HEK293T (cell line): ENCODE measurements around the gene TMEM178B.

ENCODE experiments used
- CTCF ChIA-PET: fragments of 350-600 bp; formaldehyde crosslinking; extraction: SDS; loops from one replicate; lab custom pipeline; 2021; ENCODE audit warnings: antibody characterized with exemption, inconsistent platforms; lab: Yijun Ruan, JAX
- POLR2A ChIA-PET: fragments of 350-600 bp; formaldehyde crosslinking; extraction: SDS; loops from one replicate; lab custom pipeline; 2020; ENCODE audit warnings: antibody characterized with exemption, inconsistent platforms; lab: Yijun Ruan, JAX
- DNase-seq: peaks from one replicate; pipeline ENCODE4 v3.0.0; 2012; ENCODE audit warnings: mixed read lengths; ENCODE audit errors: extremely low spot score
- ARNT ChIP-seq: fragments of 450-650 bp; IDR thresholded peaks from 2 replicates; pipeline ENCODE4 v1.6.1; 2017; ENCODE audit warnings: mild to moderate bottlenecking
- BHLHE40 ChIP-seq: fragments of 450-650 bp; IDR thresholded peaks from 2 replicates; pipeline ENCODE4 v1.6.1; 2016; ENCODE audit warnings: mild to moderate bottlenecking, moderate library complexity, borderline replicate concordance
- CTBP1 ChIP-seq: fragments of 450-650 bp; IDR thresholded peaks from 2 replicates; pipeline ENCODE4 v1.6.1; 2016; ENCODE audit warnings: borderline replicate concordance
- ELF4 ChIP-seq: fragments of 450-650 bp; IDR thresholded peaks from 2 replicates; pipeline ENCODE4 v1.6.1; 2017; ENCODE audit warnings: antibody characterized with exemption
- FOXA1 ChIP-seq: fragments of 450-650 bp; IDR thresholded peaks from 2 replicates; pipeline ENCODE4 v1.6.1; 2016; ENCODE audit warnings: mild to moderate bottlenecking
- FOXK2 ChIP-seq: fragments of 450-650 bp; IDR thresholded peaks from 2 replicates; pipeline ENCODE4 v1.6.1; 2016; ENCODE audit warnings: mild to moderate bottlenecking
- FOXM1 ChIP-seq: fragments of 450-650 bp; IDR thresholded peaks from 2 replicates; pipeline ENCODE4 v1.6.1; 2017; ENCODE audit warnings: mild to moderate bottlenecking, borderline replicate concordance
- HDGF ChIP-seq: fragments of 450-650 bp; IDR thresholded peaks from 2 replicates; pipeline ENCODE4 v1.6.1; 2017; ENCODE audit warnings: antibody characterized with exemption, borderline replicate concordance
- L3MBTL2 ChIP-seq: fragments of 450-650 bp; conservative IDR thresholded peaks from 2 replicates; pipeline ENCODE4 v1.6.1; 2016; ENCODE audit warnings: mild to moderate bottlenecking
- LEF1 ChIP-seq: fragments of 450-650 bp; IDR thresholded peaks from 2 replicates; pipeline ENCODE4 v1.6.1; 2017; ENCODE audit warnings: mild to moderate bottlenecking, borderline replicate concordance
- NFRKB ChIP-seq: fragments of 450-650 bp; IDR thresholded peaks from 2 replicates; pipeline ENCODE4 v1.6.1; 2016; ENCODE audit warnings: mild to moderate bottlenecking, moderate library complexity
- SP1 ChIP-seq: fragments of 450-650 bp; IDR thresholded peaks from 2 replicates; pipeline ENCODE4 v1.6.1; 2017
- SUZ12 ChIP-seq: fragments of 450-650 bp; IDR thresholded peaks from 2 replicates; pipeline ENCODE4 v1.6.1; 2016; ENCODE audit warnings: mild to moderate bottlenecking
- TARDBP ChIP-seq: fragments of 450-650 bp; IDR thresholded peaks from 2 replicates; pipeline ENCODE4 v1.6.1; 2016
- ZNF384 ChIP-seq: fragments of 450-650 bp; IDR thresholded peaks from 2 replicates; pipeline ENCODE4 v1.6.1; 2016
- TF ChIP-seq, protein P1 (sequence below): fragments of 450-650 bp; IDR thresholded peaks from 2 replicates; pipeline ENCODE4 v1.6.1; 2016

The TMEM178B gene

DNA sequence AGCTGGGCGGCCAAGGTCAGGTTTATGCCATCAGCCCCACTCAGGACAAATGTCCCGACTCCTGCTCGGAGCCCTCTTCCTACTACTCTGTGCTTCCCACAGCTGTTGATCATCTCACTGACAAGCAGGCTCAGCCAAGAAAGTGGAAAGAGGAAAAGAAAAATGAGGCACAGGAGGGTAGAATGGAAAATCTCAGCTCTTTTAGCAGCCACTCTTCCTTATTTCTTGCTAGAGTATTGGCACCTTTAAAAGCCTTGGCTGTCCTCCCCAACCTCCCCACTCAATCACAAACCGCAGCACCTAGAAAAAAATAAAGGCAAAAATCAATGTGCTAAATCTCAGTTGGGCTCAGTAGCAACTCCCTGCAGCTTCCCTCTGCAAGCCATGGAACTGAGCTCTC is 442.1 kb downstream of the TMEM178B start:
- ChIA-PET CTCF (interaction anchor here (0.6 kb wide), 1 partner anchor 836 kb away, joined by 3 read pairs; no protein-coding TSS in a partner anchor), POLR2A (no interaction called here)
- TF ChIP-seq FOXA1: no peak
- no peak for TF ChIP-seq FOXK2
- no peak for TF ChIP-seq ZNF384
- TF ChIP-seq TARDBP: no peak
- TF ChIP-seq HDGF: no peak
- no peak for TF ChIP-seq ELF4
- TF ChIP-seq CTBP1: no peak
- TF ChIP-seq BHLHE40: no peak
- no peak for TF ChIP-seq LEF1
- no peak for TF ChIP-seq NFRKB
- no peak for TF ChIP-seq SUZ12
- TF ChIP-seq, protein P1, sequence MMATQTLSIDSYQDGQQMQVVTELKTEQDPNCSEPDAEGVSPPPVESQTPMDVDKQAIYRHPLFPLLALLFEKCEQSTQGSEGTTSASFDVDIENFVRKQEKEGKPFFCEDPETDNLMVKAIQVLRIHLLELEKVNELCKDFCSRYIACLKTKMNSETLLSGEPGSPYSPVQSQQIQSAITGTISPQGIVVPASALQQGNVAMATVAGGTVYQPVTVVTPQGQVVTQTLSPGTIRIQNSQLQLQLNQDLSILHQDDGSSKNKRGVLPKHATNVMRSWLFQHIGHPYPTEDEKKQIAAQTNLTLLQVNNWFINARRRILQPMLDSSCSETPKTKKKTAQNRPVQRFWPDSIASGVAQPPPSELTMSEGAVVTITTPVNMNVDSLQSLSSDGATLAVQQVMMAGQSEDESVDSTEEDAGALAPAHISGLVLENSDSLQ: no peak
- DNase-seq: no peak

DNA sequence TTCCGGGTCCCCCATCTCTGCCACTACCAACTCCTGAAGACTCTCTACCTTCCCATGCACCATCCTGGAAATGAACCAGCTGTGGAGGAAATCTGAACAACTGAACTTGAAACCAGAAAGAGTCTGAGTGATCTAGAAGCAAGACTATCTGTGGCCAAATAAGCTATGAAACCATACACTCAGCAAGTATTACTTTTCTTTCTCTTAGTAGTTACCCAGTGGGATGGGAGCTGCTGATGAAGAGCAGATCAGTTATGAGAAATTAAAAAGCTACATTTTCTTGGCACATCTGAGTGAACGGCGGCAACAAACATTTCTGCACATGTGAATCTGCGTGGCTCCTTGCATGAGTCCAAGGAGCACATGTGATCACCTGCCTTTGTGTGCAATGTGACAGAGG is 445.8 kb downstream of the TMEM178B start:
- TF ChIP-seq BHLHE40 (no peak), FOXM1 (no peak), ARNT (no peak), FOXA1 (no peak), L3MBTL2 (no peak), NFRKB (no peak), SP1 (no peak), FOXK2 (no peak), HDGF (no peak), ELF4 (no peak), TARDBP (no peak), LEF1 (no peak), CTBP1 (no peak), SUZ12 (no peak), ZNF384 (no peak)
- TF ChIP-seq, protein P1: no peak
- no peak for DNase-seq
- CTCF ChIA-PET: no interaction called here
- POLR2A ChIA-PET: no interaction called here

DNA sequence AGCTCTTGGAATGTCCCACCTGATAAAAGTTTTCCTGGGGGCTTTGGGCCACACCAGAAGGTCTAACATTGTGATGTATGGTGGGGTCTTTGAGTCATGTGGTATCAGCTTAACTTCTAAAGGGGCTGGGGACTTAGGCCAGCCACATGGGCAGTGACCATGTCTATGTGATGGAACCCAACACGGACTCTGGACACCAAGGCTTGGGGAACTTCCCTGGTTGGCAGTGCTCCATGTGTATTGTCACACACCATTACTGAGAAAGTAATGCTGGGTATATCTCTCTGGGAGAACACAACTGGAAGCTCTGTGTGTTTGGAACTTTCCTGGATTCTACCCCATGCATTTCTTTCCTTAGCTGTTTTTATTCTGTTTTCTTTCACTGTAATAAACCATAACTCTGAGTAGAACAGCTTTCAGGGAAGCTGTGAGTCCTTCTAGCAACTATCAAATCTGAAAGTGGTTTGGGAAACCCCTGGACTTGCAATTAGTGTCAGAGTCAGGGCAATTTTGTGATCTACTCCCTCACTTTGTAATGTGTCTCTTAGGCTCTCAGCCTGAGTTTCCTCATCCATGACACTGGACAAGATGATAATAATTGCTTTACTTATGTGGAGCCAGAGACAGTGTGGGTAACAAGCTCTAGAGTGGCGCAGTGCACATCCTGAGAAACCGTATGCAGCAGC is 448.9 kb downstream of the TMEM178B start:
- CTCF ChIA-PET: interaction anchor here (0.6 kb wide), 1 partner anchor 243 kb away, joined by 10 read pairs; no protein-coding TSS in a partner anchor
- DNase-seq: no peak
- TF ChIP-seq CTBP1: no peak
- TF ChIP-seq FOXM1: no peak
- TF ChIP-seq ELF4: no peak
- TF ChIP-seq HDGF: no peak
- TF ChIP-seq ZNF384: no peak
- no peak for TF ChIP-seq LEF1
- TF ChIP-seq, protein P1: no peak
- no peak for TF ChIP-seq BHLHE40
- no peak for TF ChIP-seq L3MBTL2
- no peak for TF ChIP-seq FOXK2
- TF ChIP-seq SUZ12: no peak
- TF ChIP-seq ARNT: no peak
- TF ChIP-seq FOXA1: no peak
- TF ChIP-seq TARDBP: no peak
- no peak for TF ChIP-seq NFRKB
- no peak for TF ChIP-seq SP1
- POLR2A ChIA-PET: no interaction called here

DNA sequence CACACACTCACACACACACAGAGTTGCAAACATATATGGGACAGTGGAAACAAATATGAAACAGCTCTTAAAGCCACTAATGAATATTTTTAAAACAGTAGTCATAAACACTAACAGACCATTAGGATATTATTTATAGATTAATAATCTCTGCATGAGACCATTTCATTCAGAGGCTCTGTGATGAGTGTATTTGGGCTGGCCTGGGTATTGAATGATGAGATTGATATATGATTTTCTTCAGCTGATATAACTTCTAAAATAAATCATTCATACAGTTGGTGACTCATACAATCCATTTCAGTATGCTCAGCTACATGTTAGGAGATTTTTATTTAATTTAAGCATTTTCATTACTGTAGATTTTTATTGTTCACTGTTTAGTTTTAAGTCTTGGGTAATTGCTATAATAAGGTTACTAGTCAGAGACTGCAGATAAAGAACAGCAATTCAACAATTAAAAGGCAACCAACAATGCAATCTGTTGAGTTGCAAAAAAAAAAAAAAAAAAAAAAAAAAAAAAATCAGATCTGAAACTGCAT is 452.2 kb downstream of the TMEM178B start:
- ChIA-PET CTCF (interaction anchor here (0.7 kb wide), 1 partner anchor 18 kb away, joined by 4 read pairs; no protein-coding TSS in a partner anchor), POLR2A (no interaction called here)
- TF ChIP-seq BHLHE40 (no peak), FOXK2 (no peak), NFRKB (no peak), ZNF384 (no peak), FOXM1 (no peak), CTBP1 (no peak), LEF1 (no peak), SP1 (no peak), ELF4 (no peak), SUZ12 (no peak), TARDBP (no peak), ARNT (no peak), L3MBTL2 (no peak), FOXA1 (no peak), HDGF (no peak)
- TF ChIP-seq, protein P1: no peak
- DNase-seq: no peak

DNA sequence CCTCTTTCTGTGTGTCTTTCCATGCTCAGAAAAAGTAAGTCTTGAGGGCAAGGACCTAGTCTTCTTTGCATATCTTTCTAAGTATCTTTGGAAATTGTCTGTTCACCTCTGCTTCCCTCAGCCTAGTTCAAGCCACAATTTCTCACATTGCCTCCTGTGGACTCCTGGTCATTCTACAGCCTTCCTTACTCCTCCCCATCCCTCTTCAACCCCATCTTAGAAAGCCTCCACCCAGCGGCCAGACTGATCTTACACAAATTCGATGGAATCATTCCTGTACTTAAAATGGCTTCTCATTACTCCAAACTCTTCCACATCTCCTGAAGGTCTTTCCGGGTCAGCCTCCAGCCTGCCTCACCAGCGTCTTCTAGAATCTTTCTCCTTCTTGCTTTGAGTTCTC is 453.2 kb downstream of the TMEM178B start:
- no peak for DNase-seq
- ChIA-PET POLR2A (no interaction called here), CTCF (no interaction called here)
- TF ChIP-seq L3MBTL2: no peak
